Endothelial cell of umbilical vein (primary cell): Measurements from ENCODE around the gene TAS2R38.

Experiments used
- CTCF ChIP-seq, 2 donors: IDR thresholded peaks; 1 replicate in 1 of 2; 2 replicates in 1 of 2; pipeline ENCODE4 v1.5.1; 2011; ENCODE audit warnings: low read length in 2 of 2, mild to moderate bottlenecking in 2 of 2, moderate library complexity in 2 of 2, control low read depth in 1 of 2, inconsistent platforms in 1 of 2, low read depth in 1 of 2; ENCODE audit not compliant: insufficient read depth in 1 of 2; ENCODE audit errors: extremely low read depth in 1 of 2
- EZH2 ChIP-seq: IDR thresholded peaks from 2 replicates; pipeline ENCODE4 v1.6.1; 2012; ENCODE audit warnings: borderline replicate concordance, low read depth, mild to moderate bottlenecking, moderate library complexity, low read length, inconsistent platforms; ENCODE audit not compliant: severe bottlenecking
- FOS ChIP-seq: IDR thresholded peaks from 2 replicates; pipeline ENCODE4 v1.6.1; 2011; ENCODE audit warnings: mild to moderate bottlenecking, low read length, moderate library complexity, borderline replicate concordance; ENCODE audit not compliant: insufficient read depth
- GATA2 ChIP-seq: IDR thresholded peaks from 2 replicates; pipeline ENCODE4 v1.7.0; 2011; ENCODE audit warnings: low read depth, mild to moderate bottlenecking, moderate library complexity, mixed read lengths, low read length; ENCODE audit not compliant: insufficient read length, insufficient read depth
- MAX ChIP-seq: IDR thresholded peaks from 2 replicates; pipeline ENCODE4 v1.6.1; 2011; ENCODE audit not compliant: insufficient read depth, insufficient read length
- MYC ChIP-seq: IDR thresholded peaks from one replicate; pipeline ENCODE4 v1.6.1; 2011; ENCODE audit warnings: mild to moderate bottlenecking, low read depth, low read length
- POLR2A ChIP-seq: IDR thresholded peaks from 2 replicates; pipeline ENCODE4 v1.6.1; 2012; ENCODE audit warnings: low read depth, mild to moderate bottlenecking, control low read depth, low read length
- POLR2AphosphoS5 ChIP-seq: IDR thresholded peaks from 2 replicates; pipeline ENCODE4 v1.6.1; 2012; ENCODE audit warnings: low read depth, mild to moderate bottlenecking, control low read depth, low read length, moderate library complexity; ENCODE audit not compliant: insufficient read depth

GRCh38 chr7:141928146-141928844 lies 45.3 kb downstream of the TAS2R38 start:
- TF ChIP-seq POLR2A (no peak), CTCF (IDR thresholded peaks at IDR 0.05; ENCODE audit: extremely low read depth in 1 of 2, insufficient read depth in 1 of 2, low read depth in 1 of 2, low read length in 2 of 2) (no peak), EZH2 (no peak), MYC (no peak), MAX (no peak), POLR2AphosphoS5 (no peak), FOS (no peak), GATA2 (no peak)
